Upper lobe of left lung (tissue), 4 donors: ENCODE results near the gene ETFB.

Experiments
- CTCF ChIP-seq, 6 experiments: fragments of 450-650 bp in 4 of 6; fragments of 200-600 bp in 2 of 6; sonication (generic) in 2 of 6; IDR thresholded peaks; one replicate each; pipeline ENCODE4 v1.5.1; 2016 to 2019; ENCODE audit warnings: antibody characterized with exemption in 6 of 6
- EP300 ChIP-seq, 4 donors: sonication (generic); formaldehyde crosslinking; IDR thresholded peaks; one replicate each; pipeline ENCODE4 v1.5.1; 2017; ENCODE audit warnings: antibody characterized with exemption in 4 of 4, control low read depth in 2 of 4
- POLR2A ChIP-seq, 4 donors: fragments of 450-650 bp; IDR thresholded peaks; one replicate each; pipeline ENCODE4 v1.5.1; 2016 to 2017; ENCODE audit warnings: antibody characterized with exemption in 4 of 4, mild to moderate bottlenecking in 2 of 4
- POLR2AphosphoS5 ChIP-seq, 2 donors: sonication (generic); formaldehyde crosslinking; IDR thresholded peaks; one replicate each; pipeline ENCODE4 v1.5.1; 2017; ENCODE audit warnings: antibody characterized with exemption in 2 of 2

- TF ChIP-seq CTCF (IDR thresholded peaks at IDR 0.05) (peak in 5 of 6 experiments; percentile 15 to 47 (median 37)), POLR2A (IDR thresholded peaks at IDR 0.05) (no peak), POLR2AphosphoS5 (IDR thresholded peaks at IDR 0.05) (no peak), EP300 (IDR thresholded peaks at IDR 0.05) (no peak)
Measured at GRCh38 chr19:51407511-51408131, 41.4 kb upstream of the ETFB start.
